B cell (primary cell): Measurements from ENCODE around the gene ZNF100.

Experiments used
- EZH2 ChIP-seq: IDR thresholded peaks from 2 replicates; pipeline ENCODE4 v1.6.1; 2012; ENCODE audit warnings: borderline replicate concordance, low read depth, mild to moderate bottlenecking, moderate library complexity, low read length; ENCODE audit not compliant: insufficient read depth, poor library complexity, severe bottlenecking
- TF ChIP-seq, protein P1 (sequence below): fragments of 200-600 bp; IDR thresholded peaks from one replicate; pipeline ENCODE4 v1.8.0; 2022; ENCODE audit warnings: antibody characterized with exemption, mild to moderate bottlenecking

- TF ChIP-seq, protein P1, sequence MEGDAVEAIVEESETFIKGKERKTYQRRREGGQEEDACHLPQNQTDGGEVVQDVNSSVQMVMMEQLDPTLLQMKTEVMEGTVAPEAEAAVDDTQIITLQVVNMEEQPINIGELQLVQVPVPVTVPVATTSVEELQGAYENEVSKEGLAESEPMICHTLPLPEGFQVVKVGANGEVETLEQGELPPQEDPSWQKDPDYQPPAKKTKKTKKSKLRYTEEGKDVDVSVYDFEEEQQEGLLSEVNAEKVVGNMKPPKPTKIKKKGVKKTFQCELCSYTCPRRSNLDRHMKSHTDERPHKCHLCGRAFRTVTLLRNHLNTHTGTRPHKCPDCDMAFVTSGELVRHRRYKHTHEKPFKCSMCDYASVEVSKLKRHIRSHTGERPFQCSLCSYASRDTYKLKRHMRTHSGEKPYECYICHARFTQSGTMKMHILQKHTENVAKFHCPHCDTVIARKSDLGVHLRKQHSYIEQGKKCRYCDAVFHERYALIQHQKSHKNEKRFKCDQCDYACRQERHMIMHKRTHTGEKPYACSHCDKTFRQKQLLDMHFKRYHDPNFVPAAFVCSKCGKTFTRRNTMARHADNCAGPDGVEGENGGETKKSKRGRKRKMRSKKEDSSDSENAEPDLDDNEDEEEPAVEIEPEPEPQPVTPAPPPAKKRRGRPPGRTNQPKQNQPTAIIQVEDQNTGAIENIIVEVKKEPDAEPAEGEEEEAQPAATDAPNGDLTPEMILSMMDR, result no peak
- no peak for TF ChIP-seq EZH2
These were observed 68.2 kb downstream of the ZNF100 start for GRCh38 chr19:21699197-21699596.
